ENCODE measurements around the gene AUTS2.

The AUTS2 gene

GRCh38 chr7:69864274-69864673 lies 266.0 kb downstream of the AUTS2 start:
- no peak for DNase-seq

DNA sequence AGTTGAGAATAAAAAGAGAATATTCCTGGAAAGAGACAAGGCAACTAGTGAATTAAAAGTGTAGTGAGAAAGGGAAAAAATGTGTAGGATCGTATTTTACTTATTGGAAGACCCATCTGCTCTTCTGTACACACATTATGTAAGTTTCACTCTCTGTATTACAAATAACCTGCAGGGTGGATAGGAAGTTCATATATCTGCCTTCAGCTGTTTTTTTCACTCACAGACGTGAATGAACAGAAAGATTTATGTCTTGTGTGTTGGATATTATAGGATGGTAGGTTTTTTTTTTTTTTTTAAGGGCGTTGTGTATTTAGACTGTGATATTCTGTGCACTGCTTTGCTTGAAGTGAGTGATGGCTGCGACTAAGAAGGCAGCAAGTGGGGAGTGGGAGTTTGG lies 266.5 kb downstream of the AUTS2 start:
- no peak for DNase-seq

GRCh38 chr7:69868921-69869320 lies 270.6 kb downstream of the AUTS2 start:
- DNase-seq = no peak

DNA sequence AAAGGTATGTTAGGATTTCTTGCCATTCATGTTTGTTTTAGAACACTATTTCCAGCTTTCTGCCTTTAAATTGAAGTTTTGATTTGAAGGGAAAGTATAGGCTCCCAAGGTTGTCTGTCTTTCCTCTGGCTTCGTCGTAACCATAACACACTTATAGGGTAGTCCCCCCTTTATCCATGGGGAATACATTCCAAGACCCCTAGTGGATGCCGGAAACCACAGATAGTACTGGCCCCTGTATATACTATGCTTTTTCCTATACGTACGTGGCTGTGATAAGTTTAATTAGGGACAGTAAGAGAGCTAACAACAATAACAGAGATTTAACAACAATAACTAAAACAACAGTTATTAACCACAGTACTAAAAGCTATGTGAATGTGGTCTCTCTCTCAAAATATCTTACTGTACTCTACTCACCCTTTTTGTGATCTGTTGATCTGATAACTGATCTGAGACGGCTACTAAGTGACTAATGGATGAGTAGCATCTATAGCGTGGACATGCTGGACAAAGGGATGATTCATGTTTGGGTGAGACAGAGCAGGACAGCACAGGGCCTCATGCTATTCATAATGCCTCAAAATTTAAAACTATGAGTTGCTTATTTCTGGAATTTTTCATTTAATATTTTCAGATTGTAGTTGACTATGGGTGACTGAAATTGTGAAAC lies 273.1 kb downstream of the AUTS2 start:
- DNase-seq = no peak

DNA sequence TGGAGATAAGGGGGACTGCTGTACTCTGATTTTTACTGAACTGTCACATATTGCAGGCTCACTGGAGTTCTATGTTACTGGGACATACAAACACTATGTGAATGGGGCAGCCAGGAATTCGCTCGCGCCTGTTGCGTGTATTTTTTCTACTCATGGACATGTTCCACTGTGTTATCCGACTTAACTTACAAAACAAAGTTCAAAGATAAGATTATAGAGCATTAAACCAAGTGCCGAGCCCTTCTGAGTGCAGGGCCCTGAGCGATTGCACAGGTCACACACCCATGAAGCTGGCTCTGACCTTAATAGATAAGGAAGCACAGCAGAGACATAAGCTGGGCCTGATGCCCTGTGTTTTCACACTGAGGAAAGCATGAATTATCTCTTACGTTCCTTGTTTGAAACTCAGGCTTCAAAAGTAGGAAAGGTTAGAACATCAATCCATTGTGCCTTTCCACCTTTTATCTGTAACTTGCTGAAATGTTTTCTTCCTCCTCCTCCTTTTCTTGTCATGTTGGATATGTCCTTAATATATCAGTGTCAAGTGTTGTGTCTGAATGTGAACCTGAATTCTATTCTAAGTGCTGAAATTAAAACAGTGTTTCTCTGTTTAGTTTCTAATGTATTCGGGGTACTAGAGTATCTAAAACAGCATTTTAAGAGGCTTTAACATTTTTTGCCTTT lies 273.8 kb downstream of the AUTS2 start:
- DNase-seq = no peak

DNA sequence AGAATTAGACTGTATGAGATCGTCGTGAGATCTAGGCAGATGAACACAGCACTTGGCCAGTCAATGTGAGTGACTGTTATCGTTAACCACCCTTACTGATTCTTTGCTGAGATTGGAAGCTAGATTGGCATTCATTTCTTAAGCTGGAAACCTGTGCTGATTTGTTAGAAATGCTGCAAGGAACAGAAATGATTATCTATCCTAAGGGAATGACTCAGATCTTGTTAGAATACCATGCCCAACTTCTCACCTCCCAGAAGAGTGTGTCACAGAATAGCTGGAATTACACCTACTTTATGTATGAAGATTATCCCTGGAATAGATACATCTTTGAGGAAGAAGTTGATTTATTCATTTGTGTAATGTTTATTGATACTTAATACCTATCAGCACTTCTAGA lies 275.2 kb downstream of the AUTS2 start:
- no peak for DNase-seq

DNA sequence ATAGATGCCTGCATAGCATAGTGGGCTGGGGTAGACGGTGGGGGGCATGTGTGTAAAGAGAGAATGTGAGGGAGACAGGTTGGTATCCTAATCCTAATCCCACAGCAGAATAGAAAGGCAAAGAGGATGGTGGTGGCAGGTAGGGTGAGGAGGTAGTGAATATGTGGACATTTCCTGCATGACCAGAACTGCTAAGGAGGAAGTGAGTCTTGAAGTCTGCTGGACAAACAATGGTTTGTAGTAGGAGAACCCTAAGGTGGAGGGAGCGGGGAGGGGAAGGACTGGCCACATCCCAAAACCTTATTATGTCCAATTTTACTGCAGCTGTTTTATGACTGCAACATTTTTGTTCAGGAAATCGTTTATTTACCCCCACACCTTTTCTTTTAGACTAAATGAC lies 279.7 kb downstream of the AUTS2 start:
- DNase-seq = no peak

DNA sequence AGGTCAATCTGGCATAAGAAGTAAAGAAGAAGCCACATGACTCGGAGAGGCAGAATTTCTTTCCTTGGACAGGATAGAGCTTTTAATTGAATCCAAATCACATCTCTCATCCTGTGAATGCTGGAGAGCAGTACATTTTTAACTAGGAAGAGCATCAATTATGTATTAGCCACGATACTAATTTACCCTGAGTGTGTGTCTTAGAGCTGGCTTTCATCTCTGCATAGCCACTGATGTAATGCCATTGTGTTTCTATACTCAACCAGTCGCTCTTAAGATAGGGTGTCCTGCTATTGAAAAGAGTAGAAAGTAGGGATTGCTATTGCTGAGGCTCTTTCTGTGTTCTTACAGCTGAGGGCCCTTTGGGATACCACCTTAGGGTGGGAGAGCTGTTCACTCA lies 280.3 kb downstream of the AUTS2 start:
- no peak for DNase-seq

DNA sequence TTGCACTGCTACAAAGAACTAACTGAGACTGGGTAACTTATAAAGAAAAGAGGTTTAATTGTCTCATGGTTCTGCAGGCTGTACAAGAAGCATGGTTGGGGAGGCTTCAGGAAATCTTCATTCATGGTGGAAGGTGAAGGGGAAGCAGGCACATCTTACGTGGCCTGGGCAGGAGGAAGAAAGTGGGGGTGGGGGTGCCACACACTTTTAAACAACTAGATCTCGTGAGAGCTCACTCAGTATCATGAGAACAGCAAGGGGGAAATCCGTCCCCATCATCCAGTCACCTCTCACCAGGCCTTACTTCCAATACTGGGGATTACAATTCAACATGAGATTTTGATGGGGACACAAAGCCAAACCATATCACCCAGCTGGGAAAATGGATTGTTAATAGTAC lies 281.7 kb downstream of the AUTS2 start:
- no peak for DNase-seq

- no peak for DNase-seq
Observed at GRCh38 chr7:69880840-69881239, 282.6 kb downstream of the AUTS2 start.

GRCh38 chr7:69882269-69882668 lies 284.0 kb downstream of the AUTS2 start:
- DNase-seq = no peak

GRCh38 chr7:69883399-69883891 lies 285.2 kb downstream of the AUTS2 start:
- no peak for DNase-seq

- no peak for DNase-seq
Observed at GRCh38 chr7:69885431-69885830, 287.2 kb downstream of the AUTS2 start.

GRCh38 chr7:69889338-69889975 lies 291.2 kb downstream of the AUTS2 start:
- DNase-seq = no peak

DNA sequence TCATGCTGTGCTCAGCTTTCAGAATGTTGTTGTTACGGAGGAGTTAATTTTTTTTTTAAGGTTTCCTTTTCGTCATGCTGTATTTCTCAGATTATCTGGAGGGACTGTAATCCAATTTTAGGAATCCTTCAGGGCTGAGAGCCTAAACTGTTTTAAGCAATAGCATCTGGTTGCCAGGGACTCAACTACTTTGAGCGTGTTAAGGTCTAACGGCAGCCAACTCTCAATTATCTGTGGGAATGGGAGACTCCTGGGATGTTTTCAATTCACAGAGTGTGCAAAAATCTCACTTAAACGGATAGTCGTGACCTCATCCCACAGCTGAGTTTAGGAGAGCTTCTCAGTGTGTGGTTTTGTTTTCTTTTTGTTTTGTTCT lies 291.7 kb downstream of the AUTS2 start:
- DNase-seq = no peak

- no peak for DNase-seq
Observed at GRCh38 chr7:69892790-69893189, 294.5 kb downstream of the AUTS2 start.

GRCh38 chr7:69893906-69894305 lies 295.6 kb downstream of the AUTS2 start:
- no peak for DNase-seq

DNA sequence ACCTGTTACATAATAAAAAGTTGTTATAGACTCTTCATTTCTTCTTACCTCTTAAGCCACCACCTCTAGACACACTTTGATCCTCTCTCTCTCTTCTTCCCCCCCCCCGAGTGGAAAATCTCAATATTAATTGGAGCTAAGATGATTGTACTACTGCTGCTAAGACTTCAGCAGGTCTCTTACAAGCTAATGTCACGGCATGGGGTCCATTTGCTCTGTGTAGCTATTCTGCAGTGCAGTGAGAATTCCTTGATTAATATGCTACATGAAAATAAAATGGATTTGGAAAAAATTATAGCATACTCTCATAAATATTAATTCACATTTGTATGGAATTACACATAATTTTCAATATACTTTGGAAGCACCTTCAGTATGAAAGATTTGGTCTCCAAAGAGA lies 297.2 kb downstream of the AUTS2 start:
- no peak for DNase-seq

- no peak for DNase-seq
Observed at GRCh38 chr7:69896121-69896520, 297.8 kb downstream of the AUTS2 start.

- DNase-seq = no peak
Observed at GRCh38 chr7:69898189-69898588, 299.9 kb downstream of the AUTS2 start.

DNA sequence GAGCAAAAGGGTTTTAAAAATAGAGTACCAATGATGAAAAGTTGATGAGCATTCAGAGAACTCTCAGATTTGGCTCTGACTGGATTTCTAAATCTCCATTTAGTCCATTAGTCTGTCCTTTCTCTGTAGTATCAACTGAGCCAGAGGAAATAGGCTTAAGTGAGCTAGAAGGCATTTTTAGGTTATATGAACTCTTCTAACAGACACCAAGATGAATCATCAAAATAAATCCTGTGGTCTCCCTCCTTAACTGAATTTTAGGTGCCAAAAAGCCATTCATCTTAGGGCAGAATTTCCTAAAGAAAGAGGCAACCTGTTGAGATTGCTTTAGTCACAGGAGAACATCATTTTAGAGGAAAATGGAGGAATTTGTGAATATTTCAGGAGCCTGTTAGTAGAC lies 305.1 kb downstream of the AUTS2 start:
- DNase-seq = no peak

DNA sequence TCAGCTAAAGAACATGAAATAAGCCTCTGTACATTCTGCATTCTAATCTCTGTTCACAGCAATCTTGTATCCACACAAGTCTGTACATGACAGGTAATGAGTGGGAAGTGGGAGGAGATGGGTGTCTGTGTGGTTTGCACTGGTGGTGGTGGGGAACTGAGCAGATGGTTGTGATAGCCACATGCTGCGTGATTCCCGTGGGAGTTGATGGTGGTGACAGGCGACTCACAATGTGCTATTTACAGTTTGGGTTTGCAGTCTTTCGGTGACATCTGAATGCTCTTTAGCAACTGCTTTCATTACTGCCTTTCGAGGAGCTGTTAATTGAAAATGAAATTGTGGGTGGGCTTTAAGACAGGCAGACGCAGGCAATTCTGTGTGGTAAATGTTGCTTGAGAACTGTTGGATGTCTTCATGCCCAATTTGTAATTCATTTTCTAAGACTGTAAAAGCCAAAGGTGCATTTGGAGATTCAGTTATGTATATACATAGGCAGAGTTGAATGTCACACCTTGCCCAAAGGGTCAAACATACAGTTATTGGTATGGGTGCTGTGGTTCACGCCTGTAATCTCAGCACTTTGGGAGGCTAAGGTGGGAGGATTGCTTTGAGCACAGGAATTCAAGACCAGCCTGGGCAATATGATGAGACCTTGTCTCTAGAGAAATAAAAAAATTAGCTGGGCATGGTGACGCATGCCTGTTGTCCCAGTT lies 308.2 kb downstream of the AUTS2 start:
- no peak for DNase-seq

DNA sequence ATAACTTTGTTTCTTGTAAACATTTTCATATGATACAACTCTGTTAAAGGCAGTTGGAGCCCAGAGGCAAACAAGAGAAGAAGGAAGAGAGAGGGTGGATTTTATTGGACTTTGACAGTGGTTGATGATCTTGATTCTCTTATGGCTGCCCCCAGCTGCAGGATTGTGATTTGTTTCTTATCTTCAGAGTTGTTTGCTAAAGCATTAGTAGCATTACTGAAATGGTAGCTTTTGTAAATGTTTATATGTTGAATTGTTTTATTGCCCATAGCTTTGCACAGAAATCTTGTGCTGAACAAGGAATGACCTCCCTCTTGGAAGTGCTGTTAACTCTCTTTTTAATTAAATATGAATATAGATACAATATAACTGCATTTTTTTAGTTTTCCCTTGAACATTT lies 309.4 kb downstream of the AUTS2 start:
- DNase-seq = no peak

DNA sequence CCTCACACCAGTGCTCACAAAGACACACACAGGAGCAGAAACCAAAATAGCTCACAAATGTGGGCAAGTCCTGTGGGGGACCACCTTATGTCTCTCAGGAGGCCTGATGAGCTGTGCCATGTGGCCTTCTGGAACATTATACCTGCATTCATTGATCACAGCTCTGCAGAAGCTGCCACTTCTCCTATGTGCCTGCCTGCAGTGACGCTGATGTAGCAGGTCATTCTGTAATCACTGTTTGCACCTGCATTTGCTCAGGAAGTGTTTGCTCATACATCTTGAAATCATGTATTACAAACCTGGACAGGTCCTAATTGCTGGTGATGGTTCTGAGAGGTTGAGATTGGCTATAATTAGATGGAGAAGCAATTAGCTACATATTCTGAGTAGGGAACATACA lies 310.2 kb downstream of the AUTS2 start:
- no peak for DNase-seq

All from effector CD4-positive, alpha-beta T cell (primary cell).